Spinal cord (tissue), 10 donors: ENCODE measurements around the gene NNAT. TPM values are rescaled to one million over a fixed set of nuclear protein-coding genes. Genes with fewer than 3 reads are reported as not detected.
A peak's percentile ranks its signal among the peaks of the same experiment; 100 is the strongest.
"Not testable (repeated sequence)": the region's sequence is repeated elsewhere in the genome, so short reads cannot be mapped to it uniquely, and the experiment has no call there.

Source experiments
- DNase-seq, 6 donors: peaks; one replicate each; pipeline versions ENCODE4 v3.0.0 to v3.0.0-alpha.2; 2013 to 2015; ENCODE audit warnings: low spot score in 6 of 6, low read depth in 4 of 6
- H3K27ac ChIP-seq: one replicate; pipeline ENCODE4 v1.5.1; 2013; ENCODE audit warnings: low read depth, low read length, control low read depth
- H3K27me3 ChIP-seq: one replicate; pipeline ENCODE4 v1.6.1; 2013; ENCODE audit warnings: low read length; ENCODE audit not compliant: control insufficient read depth, insufficient read depth
- H3K36me3 ChIP-seq: one replicate; pipeline ENCODE4 v1.6.1; 2013; ENCODE audit warnings: low read length; ENCODE audit not compliant: control insufficient read depth, insufficient read depth
- H3K4me1 ChIP-seq: one replicate; pipeline ENCODE4 v1.6.1; 2013; ENCODE audit warnings: low read length; ENCODE audit not compliant: control insufficient read depth, insufficient read depth
- H3K4me3 ChIP-seq: one replicate; pipeline ENCODE4 v1.5.1; 2013; ENCODE audit warnings: low read depth, low read length, control low read depth
- H3K9me3 ChIP-seq: one replicate; pipeline ENCODE4 v1.6.1; 2013; ENCODE audit warnings: low read length; ENCODE audit not compliant: control insufficient read depth, insufficient read depth
- WGBS: methylation state at CpG from one replicate; pipeline ENCODE4 v1.1.5; 2013; ENCODE audit warnings: missing lambda C conversion rate; ENCODE audit not compliant: insufficient coverage; 5-methylcytosine and 5-hydroxymethylcytosine counted together
- long read RNA-seq, 4 donors: transcript quantifications; one replicate each; lab custom pipeline, GENCODE V29; 2026
- polyA plus RNA-seq, 2 donors: library from polyadenylated mRNA; unstranded; fragments of 120-200 nt; gene quantifications; one replicate each; pipeline ENCODE4 v1.2.1, GENCODE V29; 2013; ENCODE audit not compliant: insufficient read length in 2 of 2
- total RNA-seq, 2 donors: library from RNA; depleted of rRNA in 1 of 2; stranded (reverse); fragments of 120-200 nt in 1 of 2; fragments of >200 nt in 1 of 2; gene quantifications; one replicate each; pipeline versions ENCODE4 v1.2.3 to v1.2.4, GENCODE V29; 2013 to 2014
- donor health status: healthy.

NNAT gene
- total RNA-seq (1,000 to 10,000 TPM in 1 of 2 donors, 100 to 1,000 TPM in 1; 220 to 1,965 TPM), polyA plus RNA-seq (1,000 to 10,000 TPM; 1,265 to 1,475 TPM)
- long read RNA-seq, donor 1, transcript NNAT-202 (2 exons, 1,222 nt) = major isoform, 557 of 711 reads
- long read RNA-seq, donor 1, transcript NNAT-201 (3 exons, 1,297 nt) = minor isoform, 124 of 711 reads
- long read RNA-seq, donor 1, transcript NNAT-204 (3 exons, 895 nt) = minor isoform, 11 of 711 reads
- long read RNA-seq, donor 1, partial matches to known transcripts = 18 of 711 reads
- long read RNA-seq, donor 1, other reads (novel, unspliced or antisense) = 0 of 711 reads
- long read RNA-seq, donor 2, transcript NNAT-201 (3 exons, 1,297 nt) = minor isoform, 49 of 710 reads
- long read RNA-seq, donor 2, transcript NNAT-202 (2 exons, 1,222 nt) = major isoform, 220 of 710 reads
- long read RNA-seq, donor 2, partial matches to known transcripts = 437 of 710 reads
- long read RNA-seq, donor 2, other reads (novel, unspliced or antisense) = 0 of 710 reads
- long read RNA-seq, donor 3, transcript NNAT-202 (2 exons, 1,222 nt) = major isoform, 225 of 311 reads
- long read RNA-seq, donor 3, transcript NNAT-201 (3 exons, 1,297 nt) = minor isoform, 47 of 311 reads
- long read RNA-seq, donor 3, transcript NNAT-204 (3 exons, 895 nt) = minor isoform, 7 of 311 reads
- long read RNA-seq, donor 3, partial matches to known transcripts = 32 of 311 reads
- long read RNA-seq, donor 3, other reads (novel, unspliced or antisense) = 0 of 311 reads
- long read RNA-seq, donor 4, transcript NNAT-201 (3 exons, 1,297 nt) = minor isoform, 13 of 97 reads
- long read RNA-seq, donor 4, transcript NNAT-202 (2 exons, 1,222 nt) = major isoform, 29 of 97 reads
- long read RNA-seq, donor 4, partial matches to known transcripts = 0 of 97 reads
- long read RNA-seq, donor 4, other reads (novel, unspliced or antisense) = 54 of 97 reads

GRCh38 chr20:37521061-37521771 lies at the start of gene NNAT:
Gene NNAT, plus strand, starts transcription at chr20:37521250. Its CDS starts 82 bp downstream, at chr20:37521332.
- Histone ChIP-seq H3K4me3 (peak within 1 kb of the TSS; percentile 58), H3K27ac (peak within 1 kb of the TSS; percentile 82), H3K9me3 (no peaks in the 10 kb centered on the region), H3K27me3 (no peaks in the 10 kb centered on the region), H3K36me3 (peaks cover 34% of the 10 kb centered on the region), H3K4me1 (peaks cover 70% of the 10 kb centered on the region)
- 38% methylated on average over 65 of the region's 69 CpGs for WGBS
- peak in 3 of 6 donors; percentile 65 to 96 (median 93) for DNase-seq

GRCh38 chr20:37471741-37472235 lies 49.3 kb upstream of the NNAT start:
- WGBS = 57% methylated on average over 7 of the region's 7 CpGs
- DNase-seq = peak in 1 of 6 donors; percentile 28
- no peak overlapping the region for H3K4me3 ChIP-seq
- H3K27me3 ChIP-seq = no peaks in the 10 kb centered on the region
- H3K4me1 ChIP-seq = peaks cover 33% of the 10 kb centered on the region
- H3K9me3 ChIP-seq = no peaks in the 10 kb centered on the region
- H3K27ac ChIP-seq = no peak overlapping the region
- no peaks in the 10 kb centered on the region for H3K36me3 ChIP-seq

GRCh38 chr20:37472435-37472834 lies 48.6 kb upstream of the NNAT start:
- WGBS = 100% methylated on average over 2 of the region's 6 CpGs
- not testable (repeated sequence) for DNase-seq
- H3K4me1 ChIP-seq = peaks cover 33% of the 10 kb centered on the region

GRCh38 chr20:37473249-37474000 lies 47.6 kb upstream of the NNAT start:
- Histone ChIP-seq H3K27me3 (no peaks in the 10 kb centered on the region), H3K4me1 (peaks cover 36% of the 10 kb centered on the region), H3K4me3 (no peak overlapping the region), H3K9me3 (no peaks in the 10 kb centered on the region), H3K27ac (no peak overlapping the region), H3K36me3 (no peaks in the 10 kb centered on the region)
- DNase-seq = peak in 1 of 6 donors; percentile 33
- WGBS = 55% methylated on average over 11 of the region's 11 CpGs

More at GRCh38 chr20:37472435-37472834, 48.6 kb upstream of the NNAT start:
- not testable (repeated sequence) for H3K27ac ChIP-seq, H3K36me3 ChIP-seq, H3K27me3 ChIP-seq, H3K4me3 ChIP-seq, H3K9me3 ChIP-seq

GRCh38 chr20:37474386-37474785 lies 46.7 kb upstream of the NNAT start:
- no peaks in the 10 kb centered on the region for H3K9me3 ChIP-seq
- no peak overlapping the region for H3K27ac ChIP-seq
- H3K27me3 ChIP-seq = no peaks in the 10 kb centered on the region
- H3K36me3 ChIP-seq = no peaks in the 10 kb centered on the region
- peaks cover 36% of the 10 kb centered on the region for H3K4me1 ChIP-seq
- WGBS = 80% methylated on average over 4 of the region's 4 CpGs
- H3K4me3 ChIP-seq = no peak overlapping the region
- DNase-seq = no peak

GRCh38 chr20:37475252-37475651 lies 45.8 kb upstream of the NNAT start:
- H3K4me3 ChIP-seq = no peak overlapping the region
- H3K27me3 ChIP-seq = no peaks in the 10 kb centered on the region
- H3K27ac ChIP-seq = no peak overlapping the region
- H3K9me3 ChIP-seq = no peaks in the 10 kb centered on the region
- DNase-seq = peak in 5 of 6 donors; percentile 38 to 97 (median 70)
- 22% methylated on average over 5 of the region's 5 CpGs for WGBS
- H3K36me3 ChIP-seq = no peaks in the 10 kb centered on the region
- peaks cover 36% of the 10 kb centered on the region for H3K4me1 ChIP-seq

GRCh38 chr20:37477041-37477440 lies 44.0 kb upstream of the NNAT start:
- Histone ChIP-seq H3K36me3 (no peaks in the 10 kb centered on the region), H3K4me1 (peaks cover 31% of the 10 kb centered on the region), H3K9me3 (no peaks in the 10 kb centered on the region), H3K27me3 (no peaks in the 10 kb centered on the region), H3K27ac (no peak overlapping the region), H3K4me3 (no peak overlapping the region)
- peak in 1 of 6 donors; percentile 90 for DNase-seq
- no CpG with 5 or more reads among the region's 3 CpGs for WGBS

- Histone ChIP-seq H3K4me1 (peaks cover 15% of the 10 kb centered on the region), H3K36me3 (no peaks in the 10 kb centered on the region), H3K27ac (no peak overlapping the region), H3K4me3 (no peak overlapping the region), H3K27me3 (no peaks in the 10 kb centered on the region), H3K9me3 (no peaks in the 10 kb centered on the region)
- WGBS = 69% methylated on average over 4 of the region's 6 CpGs
- peak in 1 of 6 donors; percentile 21 for DNase-seq
Observed at GRCh38 chr20:37479266-37479665, 41.8 kb upstream of the NNAT start.
